HEK293T (cell line): ENCODE measurements around the gene SIM1.

Experiments
- CTCF ChIA-PET: fragments of 350-600 bp; formaldehyde crosslinking; extraction: SDS; loops from one replicate; lab custom pipeline; 2021; ENCODE audit warnings: antibody characterized with exemption, inconsistent platforms; lab: Yijun Ruan, JAX
- POLR2A ChIA-PET: fragments of 350-600 bp; formaldehyde crosslinking; extraction: SDS; loops from one replicate; lab custom pipeline; 2020; ENCODE audit warnings: antibody characterized with exemption, inconsistent platforms; lab: Yijun Ruan, JAX
- DNase-seq: peaks from one replicate; pipeline ENCODE4 v3.0.0; 2012; ENCODE audit warnings: mixed read lengths; ENCODE audit errors: extremely low spot score
- ARNT ChIP-seq: fragments of 450-650 bp; IDR thresholded peaks from 2 replicates; pipeline ENCODE4 v1.6.1; 2017; ENCODE audit warnings: mild to moderate bottlenecking
- BHLHE40 ChIP-seq: fragments of 450-650 bp; IDR thresholded peaks from 2 replicates; pipeline ENCODE4 v1.6.1; 2016; ENCODE audit warnings: mild to moderate bottlenecking, moderate library complexity, borderline replicate concordance
- CTBP1 ChIP-seq: fragments of 450-650 bp; IDR thresholded peaks from 2 replicates; pipeline ENCODE4 v1.6.1; 2016; ENCODE audit warnings: borderline replicate concordance
- ELF4 ChIP-seq: fragments of 450-650 bp; IDR thresholded peaks from 2 replicates; pipeline ENCODE4 v1.6.1; 2017; ENCODE audit warnings: antibody characterized with exemption
- FOXA1 ChIP-seq: fragments of 450-650 bp; IDR thresholded peaks from 2 replicates; pipeline ENCODE4 v1.6.1; 2016; ENCODE audit warnings: mild to moderate bottlenecking
- FOXK2 ChIP-seq: fragments of 450-650 bp; IDR thresholded peaks from 2 replicates; pipeline ENCODE4 v1.6.1; 2016; ENCODE audit warnings: mild to moderate bottlenecking
- FOXM1 ChIP-seq: fragments of 450-650 bp; IDR thresholded peaks from 2 replicates; pipeline ENCODE4 v1.6.1; 2017; ENCODE audit warnings: mild to moderate bottlenecking, borderline replicate concordance
- HDGF ChIP-seq: fragments of 450-650 bp; IDR thresholded peaks from 2 replicates; pipeline ENCODE4 v1.6.1; 2017; ENCODE audit warnings: antibody characterized with exemption, borderline replicate concordance
- L3MBTL2 ChIP-seq: fragments of 450-650 bp; conservative IDR thresholded peaks from 2 replicates; pipeline ENCODE4 v1.6.1; 2016; ENCODE audit warnings: mild to moderate bottlenecking
- LEF1 ChIP-seq: fragments of 450-650 bp; IDR thresholded peaks from 2 replicates; pipeline ENCODE4 v1.6.1; 2017; ENCODE audit warnings: mild to moderate bottlenecking, borderline replicate concordance
- NFRKB ChIP-seq: fragments of 450-650 bp; IDR thresholded peaks from 2 replicates; pipeline ENCODE4 v1.6.1; 2016; ENCODE audit warnings: mild to moderate bottlenecking, moderate library complexity
- PKNOX1 ChIP-seq: fragments of 450-650 bp; IDR thresholded peaks from 2 replicates; pipeline ENCODE4 v1.6.1; 2016
- SP1 ChIP-seq: fragments of 450-650 bp; IDR thresholded peaks from 2 replicates; pipeline ENCODE4 v1.6.1; 2017
- SUZ12 ChIP-seq: fragments of 450-650 bp; IDR thresholded peaks from 2 replicates; pipeline ENCODE4 v1.6.1; 2016; ENCODE audit warnings: mild to moderate bottlenecking
- TARDBP ChIP-seq: fragments of 450-650 bp; IDR thresholded peaks from 2 replicates; pipeline ENCODE4 v1.6.1; 2016
- ZNF384 ChIP-seq: fragments of 450-650 bp; IDR thresholded peaks from 2 replicates; pipeline ENCODE4 v1.6.1; 2016

SIM1 gene

GRCh38 chr6:100342830-100343229 is 121.9 kb downstream of the SIM1 start:
- CTCF ChIA-PET, result interaction anchor here (0.6 kb wide), 1 partner anchor 38 kb away, joined by 3 read pairs; no protein-coding TSS in a partner anchor
- TF ChIP-seq SUZ12, result no peak
- no peak for TF ChIP-seq SP1
- no peak for TF ChIP-seq BHLHE40
- TF ChIP-seq FOXM1, result no peak
- TF ChIP-seq ELF4, result no peak
- TF ChIP-seq NFRKB, result no peak
- no peak; the same call in 1 of the 2 replicates for TF ChIP-seq PKNOX1
- no peak for TF ChIP-seq ZNF384
- no peak for TF ChIP-seq CTBP1
- no peak for TF ChIP-seq L3MBTL2
- TF ChIP-seq ARNT, result no peak
- no peak for TF ChIP-seq FOXK2
- no peak for TF ChIP-seq TARDBP
- no peak for TF ChIP-seq HDGF
- no peak for TF ChIP-seq LEF1
- POLR2A ChIA-PET, result no interaction called here
- DNase-seq, result no peak

GRCh38 chr6:100339574-100340255 is 125.0 kb downstream of the SIM1 start:
- TF ChIP-seq CTBP1, result no peak
- no peak for TF ChIP-seq ELF4
- TF ChIP-seq ZNF384, result no peak
- TF ChIP-seq SP1, result no peak
- no peak for TF ChIP-seq LEF1
- TF ChIP-seq HDGF, result no peak
- CTCF ChIA-PET, result no interaction called here
- DNase-seq, result no peak
- POLR2A ChIA-PET, result no interaction called here

- POLR2A ChIA-PET, result no interaction called here
- TF ChIP-seq CTBP1 (no peak), SUZ12 (no peak), ZNF384 (no peak), ARNT (no peak), FOXA1 (no peak), FOXM1 (no peak), HDGF (no peak), FOXK2 (no peak), NFRKB (no peak), TARDBP (no peak), SP1 (no peak), ELF4 (no peak), BHLHE40 (no peak), LEF1 (no peak), L3MBTL2 (no peak), PKNOX1 (no peak)
- no peak for DNase-seq
- CTCF ChIA-PET, result no interaction called here
These were observed 126.6 kb downstream of the SIM1 start for GRCh38 chr6:100338090-100338489.

- ChIA-PET CTCF (no interaction called here), POLR2A (no interaction called here)
- TF ChIP-seq BHLHE40, result no peak
- no peak for TF ChIP-seq PKNOX1
- TF ChIP-seq ELF4, result no peak
- no peak for TF ChIP-seq FOXA1
- TF ChIP-seq CTBP1, result no peak
- TF ChIP-seq SUZ12, result no peak
- TF ChIP-seq ZNF384, result no peak
- no peak for DNase-seq
These were observed 127.8 kb downstream of the SIM1 start for GRCh38 chr6:100336876-100337275.

- POLR2A ChIA-PET, result no interaction called here
- DNase-seq, result no peak
- no peak for TF ChIP-seq PKNOX1
- no peak for TF ChIP-seq FOXK2
- TF ChIP-seq FOXA1, result no peak
- TF ChIP-seq SP1, result no peak
- TF ChIP-seq ELF4, result no peak
- TF ChIP-seq LEF1, result no peak
- no peak for TF ChIP-seq ARNT
- no peak for TF ChIP-seq ZNF384
- no peak for TF ChIP-seq CTBP1
- CTCF ChIA-PET, result interaction anchor here (1.2 kb wide), 1 partner anchor 125 kb away, joined by 4 read pairs; no protein-coding TSS in a partner anchor
These were observed 128.7 kb downstream of the SIM1 start for GRCh38 chr6:100335991-100336390.
